Measurements from ENCODE around the gene MTMR2.

Gene MTMR2

GRCh38 chr11:95907476-95907875 lies 16.4 kb downstream of the MTMR2 start:
- TF ChIP-seq CTCF (IDR thresholded peaks at IDR 0.05; ENCODE audit: control insufficient read depth, extremely low read depth, insufficient read depth), result no peak
- no peak for DNase-seq (ENCODE audit: low read depth)
- no peak overlapping the region for H3K4me3 ChIP-seq (ENCODE audit: low read depth, low read length)

- no peak for TF ChIP-seq CTCF (IDR thresholded peaks at IDR 0.05; ENCODE audit: control insufficient read depth, extremely low read depth, insufficient read depth)
- peak; percentile 28 for DNase-seq (ENCODE audit: low read depth)
- H3K4me3 ChIP-seq (ENCODE audit: low read depth, low read length), result no peak overlapping the region
Measured at GRCh38 chr11:95904009-95904650, 19.8 kb downstream of the MTMR2 start.

GRCh38 chr11:95898782-95899181 lies 25.1 kb downstream of the MTMR2 start:
- peak; percentile 40 for DNase-seq (ENCODE audit: low read depth)
- no peak overlapping the region for H3K4me3 ChIP-seq (ENCODE audit: low read depth, low read length)
- TF ChIP-seq CTCF (IDR thresholded peaks at IDR 0.05; ENCODE audit: control insufficient read depth, extremely low read depth, insufficient read depth), result no peak

GRCh38 chr11:95897731-95898130 lies 26.2 kb downstream of the MTMR2 start:
- DNase-seq (ENCODE audit: low read depth), result no peak
- TF ChIP-seq CTCF (IDR thresholded peaks at IDR 0.05; ENCODE audit: control insufficient read depth, extremely low read depth, insufficient read depth), result no peak
- H3K4me3 ChIP-seq (ENCODE audit: low read depth, low read length), result no peak overlapping the region

GRCh38 chr11:95895815-95896214 lies 28.1 kb downstream of the MTMR2 start:
- H3K4me3 ChIP-seq (ENCODE audit: low read depth, low read length), result no peak overlapping the region
- no peak for TF ChIP-seq CTCF (IDR thresholded peaks at IDR 0.05; ENCODE audit: control insufficient read depth, extremely low read depth, insufficient read depth)
- no peak for DNase-seq (ENCODE audit: low read depth)

- no peak for DNase-seq (ENCODE audit: low read depth)
- no peak for TF ChIP-seq CTCF (IDR thresholded peaks at IDR 0.05; ENCODE audit: control insufficient read depth, extremely low read depth, insufficient read depth)
- H3K4me3 ChIP-seq (ENCODE audit: low read depth, low read length), result no peak overlapping the region
Measured at GRCh38 chr11:95892892-95893570, 30.9 kb downstream of the MTMR2 start.

GRCh38 chr11:95892492-95892891 lies 31.4 kb downstream of the MTMR2 start:
- no peak for TF ChIP-seq CTCF (IDR thresholded peaks at IDR 0.05; ENCODE audit: control insufficient read depth, extremely low read depth, insufficient read depth)
- DNase-seq (ENCODE audit: low read depth), result no peak
- H3K4me3 ChIP-seq (ENCODE audit: low read depth, low read length), result no peak overlapping the region
